IMR-90 (cell line): Measurements from ENCODE around the gene RET. TPM values are rescaled to one million over a fixed set of nuclear protein-coding genes. Genes with fewer than 3 reads are reported as not detected.

Experiments
- ATAC-seq: fragments of 200-7000 bp; cut with Tn5 transposase; 2 replicates; pipeline ENCODE4 v1.9.1; 2020; ENCODE audit warnings: low read depth, mild to moderate bottlenecking, moderate library complexity
- BruUV-seq: library from RNA; stranded (reverse); fragments of 400-500 nt; replicated peaks from 2 replicates; lab custom pipeline; 2021; lab: Mats Ljungman, UMichigan
- CTCF ChIA-PET: fragments of 300-600 bp; formaldehyde crosslinking; extraction: SDS; loops from one replicate; lab custom pipeline; 2021; ENCODE audit warnings: antibody characterized with exemption; lab: Yijun Ruan, JAX
- POLR2A ChIA-PET: fragments of 300-600 bp; sonication (Branson Sonifier 250); formaldehyde crosslinking; loops from one replicate; lab custom pipeline; 2022; ENCODE audit warnings: antibody characterized with exemption; ENCODE audit not compliant: unreplicated experiment; lab: Charles Lee
- DNase-seq: peaks from one replicate; pipeline ENCODE4 v3.0.0; 2013
- H2AFZ ChIP-seq: replicated peaks from 2 replicates; pipeline ENCODE3; 2013; ENCODE audit warnings: low read length, mild to moderate bottlenecking; ENCODE audit not compliant: poor library complexity
- H2AK5ac ChIP-seq: 2 replicates; pipeline ENCODE4 v1.6.1; 2013; ENCODE audit warnings: low read depth, low read length, inconsistent platforms
- H2AK9ac ChIP-seq: replicated peaks from 2 replicates; pipeline ENCODE3; 2013; ENCODE audit warnings: mild to moderate bottlenecking, low read depth, low read length, moderate library complexity; ENCODE audit not compliant: poor library complexity
- H2BK120ac ChIP-seq: 2 replicates; pipeline ENCODE4 v1.6.1; 2013; ENCODE audit warnings: low read depth, low read length, inconsistent platforms
- H2BK15ac ChIP-seq: 3 replicates; pipeline ENCODE4 v1.6.1; 2013; ENCODE audit warnings: low read depth, low read length, inconsistent platforms
- H2BK20ac ChIP-seq: 2 replicates; pipeline ENCODE4 v1.6.1; 2013; ENCODE audit warnings: low read depth, mild to moderate bottlenecking, inconsistent platforms, low read length, moderate library complexity
- H2BK5ac ChIP-seq: 2 replicates; pipeline ENCODE4 v1.6.1; 2013; ENCODE audit warnings: mild to moderate bottlenecking, low read depth, low read length, inconsistent platforms; ENCODE audit not compliant: poor library complexity, severe bottlenecking
- H3K14ac ChIP-seq: replicated peaks from 2 replicates; pipeline ENCODE4 v1.6.1; 2013; ENCODE audit warnings: low read depth, low read length, inconsistent platforms
- H3K18ac ChIP-seq: 2 replicates; pipeline ENCODE4 v1.6.1; 2013; ENCODE audit warnings: low read depth, low read length, control low read depth
- H3K23ac ChIP-seq: 2 replicates; pipeline ENCODE4 v1.6.1; 2013; ENCODE audit warnings: low read depth, low read length, inconsistent platforms
- H3K27ac ChIP-seq: 2 replicates; pipeline ENCODE4 v1.5.1; 2013; ENCODE audit warnings: mild to moderate bottlenecking, control low read depth, low read length; ENCODE audit not compliant: insufficient read depth
- H3K27me3 ChIP-seq: 2 replicates; pipeline ENCODE4 v1.6.1; 2013; ENCODE audit warnings: low read length; ENCODE audit not compliant: control insufficient read depth, insufficient read depth
- H3K36me3 ChIP-seq: 2 replicates; pipeline ENCODE4 v1.6.1; 2013; ENCODE audit warnings: low read length, mixed read lengths; ENCODE audit not compliant: control insufficient read depth, insufficient read depth
- H3K4ac ChIP-seq: 2 replicates; pipeline ENCODE4 v1.6.1; 2013; ENCODE audit warnings: low read depth, low read length, inconsistent platforms
- H3K4me1 ChIP-seq: 2 replicates; pipeline ENCODE4 v1.6.1; 2013; ENCODE audit warnings: low read length, mixed read lengths; ENCODE audit not compliant: control insufficient read depth, insufficient read depth
- H3K4me2 ChIP-seq: 2 replicates; pipeline ENCODE4 v1.6.1; 2013; ENCODE audit warnings: low read depth, mild to moderate bottlenecking, control low read depth, low read length, moderate library complexity
- H3K4me3 ChIP-seq: 2 replicates; pipeline ENCODE4 v1.5.1; 2013; ENCODE audit warnings: low read depth, mild to moderate bottlenecking, control low read depth, low read length, moderate library complexity; ENCODE audit not compliant: insufficient read depth
- H3K56ac ChIP-seq: 2 replicates; pipeline ENCODE4 v1.6.1; 2013; ENCODE audit warnings: low read length, inconsistent platforms; ENCODE audit not compliant: insufficient read depth; ENCODE audit errors: extremely low read depth
- H3K79me1 ChIP-seq, 2 experiments: 2 replicates each; pipeline ENCODE4 v1.6.1; 2013; ENCODE audit warnings: low read length in 2 of 2, inconsistent platforms in 1 of 2, low read depth in 1 of 2
- H3K9ac ChIP-seq: 2 replicates; pipeline ENCODE4 v1.6.1; 2013; ENCODE audit warnings: low read depth, low read length, control low read depth
- H3K9me1 ChIP-seq: 2 replicates; pipeline ENCODE4 v1.6.1; 2013; ENCODE audit warnings: low read length, inconsistent platforms; ENCODE audit not compliant: insufficient read depth
- H3K9me3 ChIP-seq: 2 replicates; pipeline ENCODE4 v1.6.1; 2013; ENCODE audit warnings: low read length; ENCODE audit not compliant: control insufficient read depth, insufficient read depth
- H4K20me1 ChIP-seq: 2 replicates; pipeline ENCODE4 v1.6.1; 2013; ENCODE audit warnings: low read length, inconsistent platforms; ENCODE audit not compliant: insufficient read depth
- H4K5ac ChIP-seq: 2 replicates; pipeline ENCODE4 v1.6.1; 2013; ENCODE audit warnings: mild to moderate bottlenecking, low read depth, low read length, control low read depth
- H4K8ac ChIP-seq, 2 experiments: 2 replicates each; pipeline ENCODE4 v1.6.1; 2013; ENCODE audit warnings: low read depth in 2 of 2, low read length in 2 of 2, control low read depth in 1 of 2, inconsistent platforms in 1 of 2
- H4K91ac ChIP-seq: 2 replicates; pipeline ENCODE4 v1.6.1; 2013; ENCODE audit warnings: low read depth, low read length, inconsistent platforms; ENCODE audit not compliant: insufficient read depth
- BHLHE40 ChIP-seq: fragments of 150-350 bp; IDR thresholded peaks from 2 replicates; pipeline ENCODE4 v1.6.1; 2016; ENCODE audit warnings: mild to moderate bottlenecking, low read depth, low read length
- CEBPB ChIP-seq: IDR thresholded peaks from 2 replicates; pipeline ENCODE4 v1.6.1; 2012; ENCODE audit warnings: low read depth, low read length, improper control_type of control experiment
- CHD1 ChIP-seq: IDR thresholded peaks from 2 replicates; pipeline ENCODE4 v1.6.1; 2012; ENCODE audit warnings: low read depth, low read length, improper control_type of control experiment
- CTCF ChIP-seq: conservative IDR thresholded peaks from 2 replicates; pipeline ENCODE4 v1.5.1; 2012; ENCODE audit warnings: mild to moderate bottlenecking, low read depth, low read length, improper control_type of control experiment
- ELK1 ChIP-seq: fragments of 150-350 bp; IDR thresholded peaks from 2 replicates; pipeline ENCODE4 v1.6.1; 2016; ENCODE audit warnings: low read depth, mild to moderate bottlenecking, low read length, moderate library complexity, borderline replicate concordance
- FOS ChIP-seq: fragments of 150-350 bp; IDR thresholded peaks from 2 replicates; pipeline ENCODE4 v1.6.1; 2016; ENCODE audit warnings: low read depth, low read length
- MAFK ChIP-seq: IDR thresholded peaks from 2 replicates; pipeline ENCODE4 v1.6.1; 2012; ENCODE audit warnings: low read depth, low read length, improper control_type of control experiment
- MAZ ChIP-seq: IDR thresholded peaks from 2 replicates; pipeline ENCODE4 v1.6.1; 2012; ENCODE audit warnings: low read depth, mild to moderate bottlenecking, low read length, improper control_type of control experiment, moderate library complexity, borderline replicate concordance
- MXI1 ChIP-seq: IDR thresholded peaks from 2 replicates; pipeline ENCODE4 v1.6.1; 2012; ENCODE audit warnings: low read depth, mild to moderate bottlenecking, low read length, moderate library complexity, borderline replicate concordance
- NFE2L2 ChIP-seq: fragments of 150-350 bp; IDR thresholded peaks from 2 replicates; pipeline ENCODE4 v1.6.1; 2016; ENCODE audit warnings: low read depth, mild to moderate bottlenecking, low read length
- POLR2A ChIP-seq: IDR thresholded peaks from 2 replicates; pipeline ENCODE4 v1.6.1; 2012; ENCODE audit warnings: mild to moderate bottlenecking, low read depth, low read length
- RAD21 ChIP-seq: IDR thresholded peaks from 2 replicates; pipeline ENCODE4 v1.6.1; 2012; ENCODE audit warnings: low read length, improper control_type of control experiment
- RFX5 ChIP-seq: IDR thresholded peaks from 2 replicates; pipeline ENCODE4 v1.8.0; 2012; ENCODE audit warnings: low read depth, mild to moderate bottlenecking, low read length, moderate library complexity
- SMC3 ChIP-seq: fragments of 150-350 bp; IDR thresholded peaks from 2 replicates; pipeline ENCODE4 v1.6.1; 2016; ENCODE audit warnings: low read depth, mild to moderate bottlenecking, antibody characterized with exemption, low read length, moderate library complexity
- WGBS, 2 experiments: methylation state at CpG; one replicate each; pipeline versions ENCODE4 v1.1.5 to v1.1.7; 2013; ENCODE audit warnings: missing lambda C conversion rate in 2 of 2; ENCODE audit not compliant: insufficient read length in 1 of 2; ENCODE audit errors: extremely low coverage in 2 of 2; 5-methylcytosine and 5-hydroxymethylcytosine counted together
- dilution Hi-C: fragments of 300-500 bp; cut with HindIII; formaldehyde crosslinking; loops from one replicate; pipeline ENCODE4 v1.14.3; 2018; ENCODE audit warnings: low sequenced_read_pairs; ENCODE audit not compliant: unreplicated experiment
- in situ Hi-C: fragments of 300-500 bp; cut with MboI; formaldehyde crosslinking; loops from 3 replicates; pipeline ENCODE4 v1.14.3; 2019; ENCODE audit warnings: low sequenced_read_pairs, inconsistent platforms, mixed read lengths
- intact Hi-C: fragments of 100-400 bp; cut with micrococcal nuclease; formaldehyde crosslinking; loops from 2 replicates; pipeline ENCODE4 v1.10.0; 2022
- polyA plus RNA-seq, 3 experiments: library from polyadenylated mRNA; depleted of rRNA; stranded (reverse); fragments of >200 nt; gene quantifications; 2 replicates each; pipeline ENCODE4 v1.2.3, GENCODE V29; 2012; ENCODE audit warnings: low replicate concordance in 1 of 3
- total RNA-seq: library from RNA; depleted of rRNA; stranded (reverse); fragments of >200 nt; gene quantifications from 2 replicates; pipeline ENCODE4 v1.2.3, GENCODE V29; 2012
- TF ChIP-seq, protein P1 (sequence below): fragments of 150-350 bp; IDR thresholded peaks from 2 replicates; pipeline ENCODE4 v1.6.1; 2017; ENCODE audit warnings: mild to moderate bottlenecking, antibody characterized with exemption, low read length, low read depth

RET gene
- total and polyA plus RNA-seq, 2 of the 4 experiments (the other 2 are of a cell fraction): 0.10 to 0.18 TPM

DNA sequence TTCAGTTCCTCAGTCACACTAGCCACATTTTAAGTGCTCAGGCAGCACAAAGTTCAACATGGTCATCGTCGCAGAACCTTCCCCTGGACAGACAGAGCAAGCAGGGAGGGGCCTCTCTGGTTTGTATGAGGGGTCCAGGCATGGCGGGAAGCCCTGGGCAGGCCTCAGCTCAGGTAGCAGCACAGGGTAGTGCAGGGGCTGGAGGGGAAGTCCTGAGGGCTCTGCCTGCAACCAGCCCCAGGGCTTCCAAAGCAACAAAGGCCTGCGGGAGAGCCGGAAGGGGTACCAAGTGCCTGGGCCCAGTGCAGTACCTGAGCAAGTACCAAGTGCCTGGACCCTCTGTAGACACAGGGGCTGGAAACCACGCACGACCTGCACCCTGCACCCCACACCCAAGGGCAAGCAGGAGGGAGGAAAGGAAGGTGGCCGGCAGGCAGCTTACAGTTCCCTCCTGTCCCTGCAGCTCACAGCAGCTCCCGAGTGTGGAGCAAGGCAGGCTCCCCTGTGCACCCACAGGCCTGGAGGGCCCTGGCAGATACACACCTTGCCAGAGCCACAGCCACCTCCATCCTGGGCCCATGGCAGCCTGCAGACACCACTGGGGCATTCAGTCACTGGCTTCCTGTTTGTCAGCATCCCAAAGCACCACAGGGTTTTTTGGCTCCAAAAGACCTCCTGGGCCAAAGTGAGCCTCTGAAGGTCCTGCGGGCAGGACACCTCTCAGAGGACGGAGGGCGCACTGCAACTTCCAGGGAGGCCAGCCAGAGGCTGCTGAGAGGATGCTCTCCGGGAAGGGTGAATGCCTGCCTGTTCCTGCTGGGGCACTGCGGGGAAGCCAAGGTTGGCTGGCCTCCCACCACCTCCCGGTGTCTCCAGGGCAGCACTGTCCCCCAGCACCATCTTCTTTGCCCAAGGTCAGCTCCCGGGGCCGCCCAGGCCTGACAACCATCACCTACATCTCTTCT is 6.5 kb upstream of the RET start:
- dilution Hi-C loops (no loop called here), intact Hi-C loops (no loop called here), in situ Hi-C loops (loop anchor here (25.0 kb wide), 1 partner anchor 183 kb away; no protein-coding TSS in a partner anchor)
- no peak overlapping the region for H2BK5ac ChIP-seq
- no peaks in the 10 kb centered on the region for H3K79me1 ChIP-seq
- no peak overlapping the region for H3K14ac ChIP-seq
- no peak overlapping the region for H2AFZ ChIP-seq
- H4K5ac ChIP-seq: no peak overlapping the region
- no peak overlapping the region for H3K27ac ChIP-seq
- H4K8ac ChIP-seq: no peak overlapping the region
- H3K4ac ChIP-seq: no peak overlapping the region
- no peak overlapping the region for H3K4me3 ChIP-seq
- no peak for ATAC-seq
- H3K18ac ChIP-seq: no peak overlapping the region
- POLR2A ChIA-PET: no interaction called here
- no TSS peak for BruUV-seq
- H3K9me1 ChIP-seq: no peaks in the 10 kb centered on the region
- no peak overlapping the region for H3K4me2 ChIP-seq
- H3K27me3 ChIP-seq: peaks cover 27% of the 10 kb centered on the region
- 57% methylated on average over 1 of the region's 17 CpGs; no CpG with 5 or more reads in 1 of the 2 experiments for WGBS, 2 experiments
- no peak overlapping the region for H3K23ac ChIP-seq
- no peak overlapping the region for H2BK15ac ChIP-seq
- H3K56ac ChIP-seq: no peak overlapping the region
- H2AK9ac ChIP-seq: no peak overlapping the region
- no peak overlapping the region for H4K91ac ChIP-seq
- H3K9me3 ChIP-seq: no peaks in the 10 kb centered on the region
- DNase-seq: no peak
- CTCF ChIA-PET: no interaction called here
- H3K36me3 ChIP-seq: no peaks in the 10 kb centered on the region
- H2BK20ac ChIP-seq: no peak overlapping the region
- no peaks in the 10 kb centered on the region for H3K4me1 ChIP-seq
- H2BK120ac ChIP-seq: no peak overlapping the region
- H2AK5ac ChIP-seq: no peak overlapping the region
- no peak overlapping the region for H3K9ac ChIP-seq
- H4K20me1 ChIP-seq: no peaks in the 10 kb centered on the region
- TF ChIP-seq NFE2L2: no peak
- TF ChIP-seq RAD21: no peak
- no peak for TF ChIP-seq POLR2A
- no peak for TF ChIP-seq BHLHE40
- no peak for TF ChIP-seq SMC3
- no peak for TF ChIP-seq ELK1
- no peak for TF ChIP-seq MAFK
- TF ChIP-seq MXI1: no peak
- no peak for TF ChIP-seq CTCF
- TF ChIP-seq CEBPB: no peak
- TF ChIP-seq MAZ: no peak
- TF ChIP-seq CHD1: no peak
- TF ChIP-seq, protein P1, sequence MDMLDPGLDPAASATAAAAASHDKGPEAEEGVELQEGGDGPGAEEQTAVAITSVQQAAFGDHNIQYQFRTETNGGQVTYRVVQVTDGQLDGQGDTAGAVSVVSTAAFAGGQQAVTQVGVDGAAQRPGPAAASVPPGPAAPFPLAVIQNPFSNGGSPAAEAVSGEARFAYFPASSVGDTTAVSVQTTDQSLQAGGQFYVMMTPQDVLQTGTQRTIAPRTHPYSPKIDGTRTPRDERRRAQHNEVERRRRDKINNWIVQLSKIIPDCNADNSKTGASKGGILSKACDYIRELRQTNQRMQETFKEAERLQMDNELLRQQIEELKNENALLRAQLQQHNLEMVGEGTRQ: no peak
- no peak for TF ChIP-seq RFX5
- no peak for TF ChIP-seq FOS
